NB4 (cell line): ENCODE measurements around the gene SLC43A2.

Experiments used
- CTCF ChIP-seq: IDR thresholded peaks from one replicate; pipeline ENCODE4 v1.5.1; 2012; ENCODE audit warnings: low read depth, low read length
- POLR2A ChIP-seq: IDR thresholded peaks from 2 replicates; pipeline ENCODE4 v1.6.1; 2011; ENCODE audit warnings: mild to moderate bottlenecking; ENCODE audit not compliant: insufficient read length; ENCODE audit errors: extremely low read depth
- TF ChIP-seq, protein P1 (sequence below): IDR thresholded peaks from 2 replicates; pipeline ENCODE4 v1.6.1; 2011; ENCODE audit warnings: low read depth, low read length

DNA sequence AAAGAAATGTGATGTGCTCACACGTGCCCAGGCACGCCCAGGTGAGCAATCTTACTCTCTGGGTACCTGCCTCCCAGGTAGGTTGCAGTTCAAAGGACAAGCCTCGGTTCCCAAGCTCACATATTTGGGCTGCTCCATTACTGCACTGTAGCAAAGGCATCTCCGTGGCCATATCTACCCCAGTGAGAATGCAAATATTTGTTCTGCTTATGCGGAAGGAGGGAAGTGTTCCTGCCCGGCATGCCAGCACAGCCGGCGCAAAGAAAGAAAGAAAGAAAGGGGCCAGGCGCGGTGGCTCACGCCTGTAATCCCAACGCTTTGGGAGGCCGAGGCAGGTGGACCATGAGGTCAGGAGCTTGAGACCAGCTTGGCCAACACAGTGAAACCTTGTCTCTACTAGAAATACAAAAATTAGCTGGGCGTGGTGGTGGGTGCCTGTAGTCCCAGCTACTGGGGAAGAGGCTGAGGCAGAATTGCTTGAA lies 30.7 kb downstream of the SLC43A2 start:
- TF ChIP-seq POLR2A (no peak), CTCF (no peak)
- TF ChIP-seq, protein P1, sequence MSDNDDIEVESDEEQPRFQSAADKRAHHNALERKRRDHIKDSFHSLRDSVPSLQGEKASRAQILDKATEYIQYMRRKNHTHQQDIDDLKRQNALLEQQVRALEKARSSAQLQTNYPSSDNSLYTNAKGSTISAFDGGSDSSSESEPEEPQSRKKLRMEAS, result no peak
